GM19238 (cell line): ENCODE measurements around the gene NFATC2.
"Not testable (repeated sequence)": the region's sequence is repeated elsewhere in the genome, so short reads cannot be mapped to it uniquely, and the experiment has no call there.

Source experiments
- DNase-seq: peaks from one replicate; pipeline ENCODE4 v3.0.0; 2011; ENCODE audit warnings: low spot score; ENCODE audit not compliant: insufficient read length

The NFATC2 gene

DNA sequence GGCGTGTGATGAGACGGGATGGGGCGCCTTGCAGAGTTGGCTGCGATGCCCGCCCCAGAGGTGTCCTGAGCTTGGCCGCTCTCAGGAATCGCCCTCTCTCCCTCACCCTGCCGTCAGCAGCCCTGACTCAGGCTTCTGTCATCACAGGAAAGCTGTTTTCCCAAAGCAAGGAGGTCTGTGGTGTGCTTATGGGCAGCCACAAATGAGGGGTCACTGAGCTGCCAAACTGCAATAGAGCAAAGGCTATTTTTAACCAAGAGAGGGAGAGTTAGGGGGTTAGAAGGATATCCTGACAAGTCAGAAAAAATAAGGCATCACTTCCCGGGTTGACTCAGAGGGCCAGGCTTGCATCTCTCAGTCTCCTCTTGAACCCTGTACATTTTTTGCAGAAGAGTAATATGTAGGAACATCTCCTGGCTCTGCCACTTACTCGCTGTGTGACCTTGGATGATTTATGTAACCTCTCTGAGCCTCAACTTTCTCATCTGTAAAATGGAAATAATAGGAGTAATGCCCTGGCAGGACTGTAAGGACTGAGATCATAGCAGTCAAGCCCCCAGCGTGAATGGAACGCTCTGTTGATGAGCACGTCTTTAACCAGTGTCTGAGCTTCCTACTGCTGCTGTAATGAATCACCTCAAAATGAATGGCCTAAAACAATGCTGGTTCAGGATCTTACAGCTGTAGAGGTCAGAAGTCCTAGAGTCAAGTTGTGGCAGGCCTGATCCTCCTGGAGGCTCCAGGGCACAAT lies 181.9 kb downstream of the NFATC2 start:
- DNase-seq: no peak

DNA sequence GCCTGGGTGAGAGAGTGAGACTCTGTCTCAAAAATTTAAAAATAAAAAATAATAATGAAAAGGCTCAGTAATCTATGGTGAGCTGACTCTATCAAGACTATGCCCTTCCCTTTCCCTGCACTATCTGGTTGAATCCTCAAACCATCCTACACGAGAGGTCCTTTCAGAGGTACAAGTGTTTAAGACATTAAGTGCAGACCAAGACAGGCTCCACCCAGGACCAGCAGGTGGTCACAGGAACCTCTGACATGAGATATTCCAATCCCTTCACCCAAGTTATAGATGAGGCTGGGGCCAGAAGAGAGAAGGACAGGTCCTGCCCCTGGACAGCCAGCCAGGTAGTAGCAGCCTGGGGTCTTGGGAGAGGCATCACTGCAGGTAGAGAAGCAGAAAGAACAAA lies 182.6 kb downstream of the NFATC2 start:
- no peak for DNase-seq

DNA sequence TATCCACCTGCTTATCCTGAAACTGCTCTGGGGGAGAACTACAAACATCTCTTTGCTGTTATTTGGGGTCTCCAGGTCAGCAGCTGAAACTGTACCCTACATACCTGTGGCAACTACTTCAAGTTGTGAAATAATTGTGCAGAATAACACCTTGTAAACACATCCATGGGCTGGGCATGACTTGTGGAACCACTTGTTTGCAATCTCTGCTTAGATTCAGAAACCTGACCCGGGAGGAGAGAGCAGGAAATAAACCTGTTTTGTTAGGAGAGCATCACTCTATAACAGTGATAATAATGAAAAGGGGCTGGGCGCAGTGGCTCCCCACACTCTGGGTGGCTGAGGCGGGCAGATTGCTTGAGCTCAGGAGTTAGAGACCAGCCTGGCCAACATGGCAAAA lies 183.1 kb downstream of the NFATC2 start:
- no peak for DNase-seq

DNA sequence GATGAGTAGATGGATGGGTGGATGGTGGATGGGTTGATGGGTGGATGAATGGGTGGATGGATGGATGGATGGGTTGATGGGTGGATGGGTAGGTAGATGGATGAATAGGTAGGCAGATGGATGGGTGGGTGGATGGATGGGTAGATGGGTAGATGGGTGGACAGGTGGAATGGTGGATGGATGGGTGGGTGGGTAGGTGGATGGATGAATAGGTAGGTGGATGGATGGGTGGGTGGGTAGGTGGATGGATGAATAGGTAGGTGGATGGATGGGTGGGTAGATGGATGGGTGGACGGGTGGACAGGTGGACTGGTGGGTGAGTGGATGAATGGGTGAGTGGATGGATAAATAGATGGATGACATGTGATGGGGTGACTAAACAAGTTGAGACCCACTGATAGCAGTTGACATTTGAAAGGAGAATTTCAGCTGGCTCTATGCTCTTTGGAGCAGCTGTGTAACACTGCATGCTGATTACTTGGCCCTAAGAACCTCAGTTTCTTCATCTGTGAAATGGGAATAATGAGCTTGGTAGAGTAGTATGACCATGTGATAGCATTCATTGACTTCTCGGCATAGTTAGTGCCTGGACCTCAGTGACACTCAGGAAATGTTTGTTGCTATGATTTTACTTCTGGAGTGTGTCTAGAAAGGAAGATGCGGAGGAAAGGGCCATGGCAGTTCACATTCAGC lies 184.3 kb downstream of the NFATC2 start:
- DNase-seq: no peak

DNA sequence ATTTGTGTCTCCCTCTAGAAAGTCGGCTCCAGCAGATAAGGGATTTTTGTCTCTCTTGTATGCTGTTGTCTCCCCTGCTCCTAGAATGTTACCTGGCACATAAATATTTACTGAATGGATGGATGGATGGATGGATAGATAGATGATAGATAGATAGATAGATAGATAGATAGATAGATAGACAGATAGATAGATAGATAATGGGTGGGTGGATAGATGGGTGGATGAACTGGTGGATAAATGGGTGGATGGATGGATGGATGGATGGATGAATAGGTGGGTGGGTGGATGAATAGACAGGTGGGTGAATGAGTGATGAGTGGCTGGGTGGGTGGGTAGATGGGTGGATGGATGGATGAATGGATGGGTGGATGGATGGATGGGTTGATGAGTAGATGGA lies 185.0 kb downstream of the NFATC2 start:
- no peak for DNase-seq

DNA sequence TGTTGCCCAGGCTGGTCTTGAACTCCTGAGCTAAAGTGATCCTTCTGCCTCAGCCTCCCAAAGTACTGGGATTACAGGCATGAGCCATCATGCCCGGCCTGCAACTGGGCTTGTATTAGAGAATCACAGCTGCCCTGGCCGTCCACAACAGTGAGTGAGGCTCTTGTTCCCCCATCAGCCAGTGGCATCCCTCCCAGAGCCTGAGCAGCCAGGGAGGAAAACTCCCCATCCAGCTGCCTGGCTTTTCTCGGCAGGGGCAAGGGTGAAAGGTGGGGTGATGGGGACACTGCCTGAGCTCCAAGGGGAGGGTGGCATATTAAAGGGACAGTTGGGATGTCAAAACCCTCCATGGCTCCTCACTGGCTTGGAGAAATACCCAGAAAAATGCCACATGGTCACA lies 185.6 kb downstream of the NFATC2 start:
- DNase-seq: no peak

DNA sequence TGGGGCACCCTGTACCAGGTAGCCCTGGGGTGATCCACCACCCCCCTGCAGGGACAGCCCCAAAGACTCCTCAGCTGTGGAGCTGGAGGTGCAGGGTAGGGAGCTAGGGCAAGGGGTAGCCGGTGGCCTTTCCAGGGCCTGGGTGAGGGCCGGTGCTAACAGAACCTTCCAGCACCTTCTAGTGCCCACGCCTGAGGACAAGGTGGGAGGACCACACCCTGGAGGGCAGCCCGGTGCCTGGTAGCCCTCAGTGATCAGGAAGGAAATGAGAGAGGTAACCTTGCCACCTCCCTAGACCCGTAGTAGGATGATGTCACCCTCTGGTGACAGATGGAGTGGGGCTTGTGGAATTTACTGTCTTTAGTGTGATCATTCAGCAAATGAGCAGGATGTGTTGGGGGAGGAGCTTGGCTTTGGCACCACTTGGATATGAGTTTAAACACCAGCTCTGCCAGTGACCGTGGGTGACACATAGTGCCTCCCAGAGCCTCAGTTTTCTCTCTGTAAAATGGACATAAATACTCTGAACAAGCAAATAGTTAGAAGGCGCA lies 187.7 kb downstream of the NFATC2 start:
- DNase-seq: no peak

DNA sequence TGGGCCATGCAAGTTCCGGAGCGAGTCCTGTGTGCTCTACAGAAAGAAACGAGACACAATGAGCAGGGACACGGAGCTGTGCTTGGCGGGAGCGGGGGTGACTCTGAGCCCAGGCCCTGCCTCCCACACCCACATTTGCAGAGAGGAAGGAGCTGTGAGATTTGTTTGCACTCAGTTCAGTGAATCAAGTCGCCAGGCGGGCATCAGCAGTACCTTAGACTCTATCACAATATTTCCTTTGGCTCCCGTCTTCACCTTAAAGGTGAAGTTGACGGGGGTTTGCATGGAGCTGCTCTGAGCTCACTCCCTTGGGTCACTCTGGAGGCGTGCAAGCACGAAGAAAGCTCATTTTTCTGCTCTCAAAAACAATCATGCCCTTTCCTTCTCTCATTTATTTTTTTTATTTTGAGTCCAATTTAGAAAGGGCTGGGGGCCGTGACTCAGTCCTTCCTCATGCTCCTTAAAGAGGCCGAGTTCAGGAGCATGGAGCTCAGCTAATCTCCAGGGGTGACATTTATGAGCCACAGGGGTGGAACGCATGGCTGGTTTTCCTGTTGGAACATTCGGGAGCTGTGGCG lies 188.2 kb downstream of the NFATC2 start:
- no peak for DNase-seq

DNA sequence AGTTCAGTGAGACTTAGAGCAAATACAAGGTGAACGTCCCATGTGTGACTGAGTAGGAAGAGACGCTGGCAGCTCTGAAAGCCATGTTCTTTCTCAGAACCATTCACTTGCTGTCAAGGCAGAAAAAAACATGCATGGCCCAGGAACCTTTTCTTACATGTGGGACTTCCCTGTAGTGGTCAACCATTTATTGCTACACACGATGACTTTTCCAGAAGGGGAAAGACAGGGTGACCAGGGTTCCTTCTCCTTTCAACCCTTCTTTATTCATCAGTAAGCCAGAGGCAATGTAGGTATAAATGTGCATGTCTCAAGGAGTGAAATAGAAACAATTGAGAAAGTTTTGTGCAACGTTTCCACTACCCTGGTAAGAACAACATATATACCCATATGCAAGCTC lies 189.0 kb downstream of the NFATC2 start:
- no peak for DNase-seq

DNA sequence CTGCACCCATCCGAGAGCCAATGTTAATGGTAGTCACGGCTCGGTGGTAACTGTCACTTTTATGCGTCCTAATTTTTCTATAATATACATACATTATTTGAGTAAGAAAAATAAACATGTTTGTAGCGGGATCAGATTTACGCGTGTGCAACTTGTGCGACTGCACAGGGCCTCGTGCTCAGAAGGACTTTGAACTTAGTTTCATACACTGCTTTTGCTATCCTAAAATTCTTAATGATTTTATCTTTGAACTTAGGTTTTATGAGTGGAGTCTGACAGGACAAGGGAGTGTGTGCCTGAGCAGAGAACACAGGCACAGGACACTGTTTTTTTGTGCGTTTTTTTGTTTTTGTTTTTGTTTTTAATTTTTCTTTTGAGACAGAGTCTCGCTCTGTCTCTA lies 189.7 kb downstream of the NFATC2 start:
- DNase-seq: no peak

DNA sequence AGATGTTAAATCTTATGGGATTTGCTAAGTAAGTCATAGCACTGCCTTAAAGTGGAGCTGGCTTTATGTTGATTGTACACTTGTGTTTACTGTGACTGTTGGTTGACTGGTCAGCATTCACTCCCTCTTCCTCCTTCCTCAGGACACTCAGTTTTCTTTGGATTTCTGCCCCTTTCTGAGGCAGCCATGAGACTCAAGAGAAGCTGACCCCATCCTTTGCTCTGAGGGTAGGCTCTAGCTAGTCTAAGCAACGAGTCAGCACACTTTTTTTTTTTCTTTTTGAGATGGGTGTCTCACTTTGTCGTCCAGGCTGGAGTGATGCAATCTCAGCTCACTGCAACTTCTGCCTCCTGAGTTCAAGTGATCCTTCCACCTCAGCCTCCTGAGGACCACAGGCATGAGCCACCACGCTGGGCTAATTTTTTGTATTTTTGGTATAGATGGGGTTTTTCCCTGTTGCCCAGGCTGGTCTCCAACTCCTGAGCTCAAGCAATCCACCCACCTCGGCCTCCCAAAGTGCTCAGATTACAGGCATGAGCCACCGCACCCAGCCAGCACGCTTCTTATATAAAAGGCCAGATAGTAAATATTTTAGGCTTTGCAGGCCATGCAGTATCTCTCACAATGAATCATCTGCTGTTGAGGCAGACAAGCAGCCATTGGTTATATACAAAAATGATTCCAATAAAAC lies 191.4 kb downstream of the NFATC2 start:
- DNase-seq: no peak

DNA sequence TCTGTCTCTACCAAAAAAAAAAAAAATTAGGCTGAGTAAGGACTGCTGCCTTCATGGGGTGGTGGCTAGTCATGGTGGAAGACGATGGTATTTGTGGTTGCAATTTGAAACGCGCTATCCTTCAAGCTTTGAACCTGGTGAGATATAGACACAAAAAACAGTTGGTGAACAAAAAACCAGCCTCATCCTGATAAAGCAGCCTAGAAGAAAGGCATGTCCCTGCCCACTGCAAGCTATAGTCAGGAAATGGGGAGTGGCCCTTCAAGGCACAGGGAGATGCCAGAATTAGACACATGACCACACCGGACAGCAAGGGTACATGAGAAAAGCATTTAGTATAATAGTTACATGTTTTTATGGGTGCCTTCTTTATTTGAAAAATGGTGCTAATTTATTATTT lies 193.6 kb downstream of the NFATC2 start:
- DNase-seq: no peak

DNA sequence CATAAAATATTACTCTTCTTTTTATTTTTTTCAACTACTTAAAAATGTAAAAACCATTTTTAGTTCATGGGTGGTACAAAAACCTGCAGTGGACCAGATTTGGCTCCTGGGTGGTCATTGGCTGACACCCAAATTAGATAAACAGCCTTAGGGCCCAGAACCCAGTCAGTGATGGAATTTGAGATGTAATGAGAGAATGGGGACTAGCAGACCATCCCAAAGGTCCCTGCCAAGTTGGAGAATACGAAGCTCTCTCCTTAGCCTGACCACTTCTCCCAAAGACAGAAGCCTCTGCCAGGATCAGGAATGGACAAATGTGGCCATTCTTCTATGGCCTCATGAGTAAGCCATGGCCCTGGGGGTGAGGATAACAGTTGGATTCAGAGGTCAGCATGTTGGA lies 194.7 kb downstream of the NFATC2 start:
- no peak for DNase-seq

DNA sequence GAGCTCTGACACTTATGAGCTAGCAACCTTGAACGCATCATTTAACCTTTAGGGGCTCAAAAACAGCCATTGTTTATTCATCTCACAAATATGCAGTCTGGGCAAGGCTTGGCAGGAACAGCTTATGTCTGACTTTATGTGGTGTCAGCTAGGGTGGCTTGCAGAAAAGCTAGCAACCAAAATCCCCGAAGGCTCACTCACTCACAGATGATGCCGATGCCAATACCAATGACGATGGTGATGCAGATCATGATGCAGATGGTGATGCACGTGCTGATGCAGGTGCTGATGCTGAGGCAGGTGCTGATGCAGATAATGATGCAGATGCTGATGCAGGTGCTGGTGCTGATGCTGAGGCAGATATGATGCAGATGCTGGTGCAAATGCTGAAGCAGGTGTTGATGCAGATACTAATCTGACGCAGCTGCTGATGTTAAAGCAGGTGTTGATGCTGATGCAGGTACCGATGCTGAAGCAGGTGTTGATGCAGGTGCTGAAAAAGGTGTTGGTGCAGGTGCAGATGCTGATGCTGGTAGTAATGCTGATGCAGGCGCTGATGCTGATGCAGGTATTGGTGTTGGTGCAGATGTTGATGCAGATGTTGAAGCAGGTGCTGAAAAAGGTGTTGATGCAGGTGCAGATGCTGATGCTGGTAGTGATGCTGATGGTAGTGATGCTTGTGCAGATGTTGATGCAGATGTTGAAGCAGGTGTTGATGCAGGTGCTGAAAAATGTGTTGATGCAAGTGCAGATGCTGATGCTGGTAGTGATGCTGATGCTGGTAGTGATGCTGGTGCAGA lies 195.6 kb downstream of the NFATC2 start:
- DNase-seq: no peak

DNA sequence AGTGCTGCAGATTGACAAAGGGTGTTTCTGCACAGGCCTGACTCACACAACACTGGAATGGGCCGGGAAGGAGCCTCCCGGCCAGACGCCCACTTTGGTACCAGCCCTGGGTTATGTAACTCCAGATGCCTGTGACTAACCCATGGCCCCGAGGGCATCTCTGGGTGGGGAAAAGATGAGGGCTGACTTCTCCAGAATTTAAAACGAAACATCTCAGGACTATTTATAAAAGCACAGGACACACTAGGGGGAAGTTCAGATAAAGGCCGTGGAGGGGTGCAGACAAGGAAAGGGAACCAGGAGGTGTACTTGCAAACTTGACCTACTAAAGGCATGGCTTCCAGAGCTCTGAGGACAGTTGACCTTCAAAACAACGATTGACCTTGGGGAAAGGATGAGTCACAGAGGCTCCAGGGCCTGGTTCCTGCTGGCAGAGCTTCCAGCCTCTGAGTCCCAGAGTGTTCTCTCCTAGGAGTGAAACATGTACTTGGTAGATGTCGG lies 196.9 kb downstream of the NFATC2 start:
- DNase-seq: no peak

DNA sequence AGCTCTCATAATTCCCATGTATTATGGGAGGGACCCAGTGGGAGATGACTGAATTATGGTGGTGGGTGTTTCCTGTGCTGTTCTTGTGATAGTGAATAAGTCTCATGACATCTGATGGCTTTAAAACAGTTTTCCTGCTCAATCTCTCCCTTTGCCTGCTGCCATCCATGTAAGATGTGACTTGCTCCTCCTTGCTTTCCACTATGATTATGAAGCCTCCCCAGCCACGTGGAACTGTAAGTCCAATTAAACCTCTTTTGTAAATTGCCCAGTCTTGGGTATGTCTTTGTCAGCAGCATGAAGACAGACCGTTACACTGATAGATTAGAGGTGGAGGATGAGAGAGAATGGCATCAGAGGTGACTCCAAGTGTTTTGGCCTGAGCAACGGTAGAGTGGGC lies 198.7 kb downstream of the NFATC2 start:
- not testable (repeated sequence) for DNase-seq

DNA sequence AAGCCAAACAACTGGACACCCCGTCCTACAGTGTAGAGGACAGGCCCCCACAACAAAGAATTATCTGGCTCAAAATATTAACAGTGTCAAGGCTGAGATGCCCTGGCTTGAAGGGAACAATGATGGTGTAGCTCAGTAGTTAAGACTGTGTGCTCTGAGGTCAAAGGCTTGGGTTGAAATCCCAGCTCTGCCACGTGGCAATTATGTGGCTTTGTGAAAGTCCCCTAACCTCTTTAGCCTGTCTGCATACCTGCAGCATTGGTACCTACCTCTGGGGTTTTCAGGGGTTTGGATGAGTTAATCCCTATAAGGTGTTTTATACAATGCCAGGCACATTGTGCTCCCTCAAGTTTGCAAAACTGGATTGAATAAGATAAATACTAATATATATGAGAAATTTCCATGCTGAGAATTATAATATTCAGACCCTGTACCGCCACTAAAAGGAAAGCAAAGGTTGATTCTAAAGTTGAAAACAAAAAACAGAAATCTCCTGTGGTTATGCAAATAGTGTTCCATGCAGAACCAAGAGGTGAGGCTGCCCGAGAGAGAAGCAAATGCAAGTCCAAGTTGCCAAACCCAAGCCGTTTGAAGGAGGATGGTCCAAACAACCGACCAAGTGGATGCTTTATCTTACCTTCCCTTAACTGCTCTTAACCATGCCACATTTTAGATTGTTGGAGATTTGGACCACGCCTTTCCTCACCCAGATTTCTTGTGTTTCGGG lies 199.8 kb downstream of the NFATC2 start:
- DNase-seq: no peak

DNA sequence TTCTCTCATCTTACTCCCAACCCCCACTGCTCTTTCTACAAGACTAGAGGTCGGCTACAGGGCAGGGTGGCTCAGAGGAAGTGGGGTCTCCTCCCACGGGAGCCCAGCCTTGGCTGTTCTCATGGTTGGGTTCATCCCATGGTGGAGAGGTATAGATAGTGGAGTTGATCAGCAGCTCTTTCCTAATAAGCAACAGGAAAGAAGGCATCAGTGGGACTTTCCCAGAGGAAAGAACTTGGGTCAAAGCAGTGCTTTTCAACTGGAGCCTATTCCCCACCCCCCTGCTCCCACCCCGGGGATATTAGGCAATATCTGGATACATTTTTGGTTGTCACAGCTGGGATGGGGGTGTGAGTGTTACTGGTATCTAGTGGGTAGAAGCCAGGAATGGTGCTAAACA lies 200.9 kb downstream of the NFATC2 start:
- DNase-seq: no peak

DNA sequence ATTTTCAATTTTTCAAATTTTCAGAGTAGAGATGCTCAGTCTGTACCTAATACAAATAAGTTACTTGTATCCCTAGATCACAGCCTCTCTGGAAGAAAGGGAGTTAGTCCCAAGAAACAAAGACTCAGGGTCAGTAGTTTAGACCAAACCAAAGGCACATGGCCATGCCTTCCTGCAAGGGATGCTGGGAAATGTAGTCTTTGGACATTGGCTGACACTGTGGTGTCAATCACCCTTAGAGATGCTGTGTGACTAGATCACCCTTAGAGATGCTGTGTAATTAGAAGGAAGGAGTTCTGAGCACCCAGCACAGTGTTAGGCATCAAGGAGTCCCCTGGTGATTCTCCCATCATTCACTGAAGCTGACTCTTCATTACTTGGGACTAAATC lies 202.1 kb downstream of the NFATC2 start:
- DNase-seq: no peak

DNA sequence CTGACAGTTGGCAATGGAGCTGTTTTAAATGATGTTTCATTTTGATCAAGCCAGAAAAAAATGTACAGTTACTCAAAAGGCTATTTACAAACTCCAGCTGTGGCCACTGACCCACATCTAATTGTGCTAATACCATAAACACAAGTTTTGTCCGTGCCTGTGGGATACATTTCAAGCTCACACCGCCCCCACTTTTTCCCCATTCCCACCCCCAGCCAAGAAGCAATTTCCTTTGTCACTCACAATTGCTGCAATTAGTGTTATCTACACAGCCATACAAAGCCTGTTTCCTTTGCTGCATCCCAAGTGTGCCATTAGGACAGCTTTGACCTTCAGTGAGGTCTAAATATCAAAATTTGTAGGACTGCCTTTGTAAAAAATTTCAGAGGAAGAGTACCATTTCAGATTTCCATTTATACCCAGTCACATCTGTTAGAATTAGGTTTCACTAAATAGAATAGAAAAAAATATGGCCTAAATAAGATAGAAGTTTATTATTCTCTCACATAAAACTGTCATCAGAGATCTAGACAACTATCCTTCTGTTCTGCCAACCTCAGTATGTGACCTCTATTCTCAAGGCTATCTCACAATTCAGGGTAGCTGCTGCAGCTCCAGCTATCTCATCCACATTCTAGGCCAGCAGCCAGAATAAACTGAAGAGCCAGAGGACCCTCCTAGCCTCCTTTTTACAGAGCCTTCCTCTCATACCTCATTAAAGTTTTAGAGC lies 202.6 kb downstream of the NFATC2 start:
- DNase-seq: no peak
